Right lobe of liver (tissue), 6 donors: Measurements from ENCODE around the gene FBXW10. TPM values are rescaled to one million over a fixed set of nuclear protein-coding genes. Genes with fewer than 3 reads are reported as not detected.
A peak's percentile ranks its signal among the peaks of the same experiment; 100 is the strongest.
"Not testable (repeated sequence)": the region's sequence is repeated elsewhere in the genome, so short reads cannot be mapped to it uniquely, and the experiment has no call there.

Source experiments
- ATAC-seq, 4 donors: fragments of 200-7000 bp; cut with Tn5 transposase; one replicate each; pipeline ENCODE4 v1.9.1; 2020; ENCODE audit warnings: mild to moderate bottlenecking in 4 of 4, moderate library complexity in 4 of 4
- DNase-seq, 3 donors: peaks; one replicate each; pipeline ENCODE4 v3.0.0-alpha.2; 2020
- H3K27ac ChIP-seq, 3 donors: fragments of 200-600 bp; one replicate each; pipeline ENCODE4 v1.8.0; 2022
- H3K27me3 ChIP-seq, 2 donors: fragments of 200-600 bp; one replicate each; pipeline ENCODE4 v1.8.0; 2022
- H3K36me3 ChIP-seq, 4 donors: fragments of 200-600 bp; sonication (generic) in 1 of 4; one replicate each; pipeline versions ENCODE4 v1.5.1 to v1.8.0; 2017 to 2022; ENCODE audit warnings: control low read depth in 1 of 4
- H3K4me1 ChIP-seq, 4 donors: fragments of 200-600 bp; sonication (generic) in 1 of 4; one replicate each; pipeline versions ENCODE4 v1.5.1 to v1.8.0; 2017 to 2022; ENCODE audit warnings: control low read depth in 1 of 4
- H3K4me3 ChIP-seq, 3 donors: fragments of 200-600 bp; one replicate each; pipeline ENCODE4 v1.8.0; 2022
- H3K9me3 ChIP-seq, 4 donors: fragments of 200-600 bp; sonication (generic) in 1 of 4; one replicate each; pipeline versions ENCODE4 v1.5.1 to v1.8.0; 2017 to 2022; ENCODE audit warnings: control low read depth in 1 of 4
- WGBS: methylation state at CpG from one replicate; pipeline ENCODE4 v1.1.6; 2018; ENCODE audit warnings: low coverage, low lambda C conversion rate; ENCODE audit not compliant: insufficient coverage; ENCODE audit errors: missing lambda C conversion rate; 5-methylcytosine and 5-hydroxymethylcytosine counted together
- intact Hi-C, 2 donors: fragments of 100-400 bp; cut with DNase I; formaldehyde crosslinking; loops; one replicate each; pipeline versions ENCODE4 v1.11.2 to v1.14.1; 2022
- total RNA-seq, 6 experiments: library from RNA; depleted of rRNA in 2 of 6; stranded (reverse); fragments of >200 nt in 2 of 6; fragmentation: NEBNext Ultra II Directional in 3 of 6; extraction: Animal tissue kit (Norgen Biotek cat#: 25700) in 3 of 6; gene quantifications; one replicate each; pipeline versions ENCODE4 v1.1.0 to v1.2.4, GENCODE V29; 2016 to 2023
- donor health status: DM: no; HTN: yes; CAD: no.
- donor health status: DM: no; HTN: no; CAD: no.
- donor health status: DM: no; HTN: no; CAD: no.
- donor health status: DM: no; HTN: yes; CAD: no.
- donor health status: DM: no; HTN: yes; CAD: no.

FBXW10 gene
- total RNA-seq, 6 experiments from 2014 or later: 0.12 to 1.0 (median 0.31) TPM; not detected in 1

DNA sequence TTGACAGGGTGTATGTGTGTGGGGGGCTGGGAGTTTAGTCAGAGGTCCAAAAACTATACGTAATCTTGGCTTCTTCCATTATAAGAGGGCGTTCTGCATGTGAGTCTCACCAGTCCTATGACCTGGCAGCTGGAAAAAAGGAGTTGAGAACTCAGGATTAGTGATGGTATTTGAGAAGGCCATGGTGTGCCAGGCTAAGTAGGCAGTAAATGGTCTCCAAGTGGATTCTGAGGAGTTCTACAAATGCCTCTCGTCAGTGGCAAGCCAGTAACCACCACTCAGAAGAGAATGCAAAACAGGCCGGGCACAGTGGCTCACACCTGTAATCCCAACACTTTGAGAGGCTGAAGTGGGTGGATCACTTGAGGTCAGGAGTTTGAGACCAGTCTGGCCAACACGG lies 21.2 kb upstream of the FBXW10 start:
- H3K27ac ChIP-seq, intact Hi-C loops, H3K4me1 ChIP-seq, H3K9me3 ChIP-seq, H3K36me3 ChIP-seq, H3K4me3 ChIP-seq, H3K27me3 ChIP-seq, ATAC-seq, DNase-seq: not testable (repeated sequence)
- 56% methylated on average over 2 of the region's 5 CpGs for WGBS

GRCh38 chr17:18723509-18723908 lies 20.3 kb upstream of the FBXW10 start:
- H3K4me3 ChIP-seq, ATAC-seq, DNase-seq, H3K9me3 ChIP-seq, intact Hi-C loops, H3K36me3 ChIP-seq, H3K27me3 ChIP-seq, H3K4me1 ChIP-seq, H3K27ac ChIP-seq: not testable (repeated sequence)
- no CpG with 5 or more reads among the region's 1 CpG for WGBS

DNA sequence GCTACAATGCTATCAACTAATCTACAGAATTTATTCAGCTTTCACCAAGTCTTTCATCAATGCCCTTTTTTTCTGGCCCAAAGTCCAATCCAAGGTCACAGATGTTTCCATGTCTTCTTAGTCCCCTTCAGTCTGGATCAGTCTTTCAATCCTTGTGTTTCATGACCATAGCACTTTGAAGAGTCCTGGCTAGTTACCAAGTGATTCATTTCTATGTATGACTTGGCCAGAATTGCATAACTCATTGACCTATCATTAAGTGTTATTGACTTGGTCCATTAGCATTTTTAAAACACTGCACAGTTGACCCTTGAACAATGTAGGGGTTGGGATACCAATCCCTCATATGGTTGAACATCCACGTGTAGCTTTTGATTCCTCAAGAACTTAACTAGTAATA lies 11.4 kb upstream of the FBXW10 start:
- intact Hi-C loops, H3K27me3 ChIP-seq, H3K36me3 ChIP-seq, H3K4me1 ChIP-seq, H3K4me3 ChIP-seq, H3K9me3 ChIP-seq, H3K27ac ChIP-seq, DNase-seq: not testable (repeated sequence)
- ATAC-seq: peak in 1 of 4 donors; percentile 59
- WGBS: 86% methylated on average over 1 of the region's 1 CpG

- intact Hi-C loops, H3K27ac ChIP-seq, H3K4me1 ChIP-seq, DNase-seq, H3K4me3 ChIP-seq, H3K36me3 ChIP-seq, H3K9me3 ChIP-seq, ATAC-seq, H3K27me3 ChIP-seq: not testable (repeated sequence)
- WGBS: 70% methylated on average over 2 of the region's 4 CpGs
Measured at GRCh38 chr17:18733350-18733749, 10.5 kb upstream of the FBXW10 start.

DNA sequence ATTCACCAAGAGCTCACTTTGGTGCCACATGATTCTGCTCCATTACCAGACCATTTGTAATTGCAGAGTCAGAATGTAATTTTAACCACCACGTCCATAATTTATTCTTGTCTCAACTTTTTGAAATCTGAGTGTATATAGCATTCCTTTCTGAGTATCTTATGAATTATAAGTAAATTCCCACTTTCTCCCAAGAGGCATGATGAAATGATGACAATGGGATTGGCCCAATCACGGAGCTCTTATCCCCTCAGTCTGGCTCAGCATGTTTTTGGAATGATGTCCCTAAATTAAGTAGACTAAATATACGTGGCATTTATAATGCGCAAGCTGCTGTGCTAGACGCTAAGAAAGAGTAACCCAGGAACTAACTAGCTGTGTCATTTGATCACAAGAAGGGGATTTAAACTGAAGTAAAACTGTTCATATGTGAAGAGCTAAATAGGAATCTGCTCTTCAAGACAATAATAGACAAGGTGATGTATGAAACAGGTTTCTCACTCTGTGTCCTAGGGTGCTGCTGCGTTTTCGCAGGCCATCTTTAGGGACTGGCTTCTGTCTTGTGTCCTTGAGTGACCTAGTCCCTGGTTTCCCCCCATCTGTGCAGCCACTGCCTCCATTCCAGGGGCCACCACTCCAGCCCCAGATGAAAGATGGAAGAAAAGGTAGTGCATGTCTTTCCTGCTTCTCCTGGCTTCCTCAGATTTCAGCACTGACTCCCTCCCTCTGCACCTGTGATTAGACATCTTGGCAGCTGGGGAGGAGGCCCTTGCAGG lies 4.0 kb upstream of the FBXW10 start:
- H3K36me3 ChIP-seq, H3K4me3 ChIP-seq, H3K9me3 ChIP-seq, ATAC-seq, H3K27ac ChIP-seq, DNase-seq, H3K4me1 ChIP-seq, intact Hi-C loops, H3K27me3 ChIP-seq: not testable (repeated sequence)
- WGBS: 82% methylated on average over 7 of the region's 7 CpGs

DNA sequence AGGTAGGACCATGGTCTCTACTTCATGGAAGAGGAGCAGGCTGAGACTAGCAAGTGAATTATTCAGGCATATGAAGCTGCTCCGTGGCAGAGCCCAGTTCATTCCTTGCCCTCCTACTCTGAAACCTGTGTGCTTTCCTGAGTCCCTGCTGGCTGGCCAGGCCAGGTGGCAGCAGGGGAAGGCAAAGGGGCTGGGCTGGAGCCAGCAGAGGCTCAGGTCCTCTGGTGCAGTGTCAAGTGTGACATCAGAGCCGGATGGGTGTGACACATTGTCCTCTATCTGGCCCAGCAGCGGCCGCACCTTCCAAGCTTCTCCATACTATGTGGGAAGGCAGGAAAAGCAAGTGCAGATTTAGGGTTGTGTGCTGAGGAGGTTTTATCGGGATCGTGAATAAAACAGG lies 2.6 kb upstream of the FBXW10 start:
- intact Hi-C loops, H3K36me3 ChIP-seq, DNase-seq, H3K9me3 ChIP-seq, H3K4me1 ChIP-seq, H3K27ac ChIP-seq, H3K27me3 ChIP-seq, H3K4me3 ChIP-seq, ATAC-seq: not testable (repeated sequence)
- 86% methylated on average over 3 of the region's 6 CpGs for WGBS

- not testable (repeated sequence) for DNase-seq, ATAC-seq
- WGBS: 61% methylated on average over 2 of the region's 4 CpGs
Measured at GRCh38 chr17:18744726-18745125, 872 bp downstream of the FBXW10 start.

DNA sequence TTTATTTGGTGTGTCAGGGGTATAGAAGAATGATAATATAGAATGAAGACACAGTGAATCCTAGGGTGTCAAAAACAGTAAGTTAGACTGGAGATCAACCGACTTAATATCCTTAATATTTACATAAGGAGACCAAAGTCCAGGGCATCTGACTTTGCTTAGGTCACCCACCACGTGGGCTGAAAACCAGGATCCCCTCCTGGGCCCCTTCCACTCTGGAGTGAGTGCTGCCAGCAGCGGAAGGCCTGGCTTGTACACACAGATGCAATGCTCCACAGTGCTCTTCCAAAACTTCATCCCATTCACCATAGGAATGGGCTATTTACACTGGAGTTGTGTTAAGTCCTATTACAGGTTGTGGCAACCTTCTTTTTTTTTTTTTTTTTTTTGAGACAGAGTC lies 2.7 kb downstream of the FBXW10 start:
- WGBS: 41% methylated on average over 3 of the region's 3 CpGs
- DNase-seq, H3K36me3 ChIP-seq, ATAC-seq, H3K27me3 ChIP-seq, H3K4me1 ChIP-seq, H3K9me3 ChIP-seq, intact Hi-C loops, H3K4me3 ChIP-seq, H3K27ac ChIP-seq: not testable (repeated sequence)

More at GRCh38 chr17:18744726-18745125, 872 bp downstream of the FBXW10 start:
- H3K4me1 ChIP-seq, H3K9me3 ChIP-seq, H3K36me3 ChIP-seq, intact Hi-C loops, H3K27me3 ChIP-seq, H3K4me3 ChIP-seq, H3K27ac ChIP-seq: not testable (repeated sequence)

- H3K4me3 ChIP-seq, DNase-seq, H3K27me3 ChIP-seq, H3K27ac ChIP-seq, H3K36me3 ChIP-seq, H3K9me3 ChIP-seq, H3K4me1 ChIP-seq, ATAC-seq, intact Hi-C loops: not testable (repeated sequence)
- 57% methylated on average over 5 of the region's 6 CpGs for WGBS
Measured at GRCh38 chr17:18747501-18747900, 3.6 kb downstream of the FBXW10 start.

GRCh38 chr17:18750242-18750641 lies 6.4 kb downstream of the FBXW10 start:
- ATAC-seq, H3K9me3 ChIP-seq, H3K27me3 ChIP-seq, H3K4me1 ChIP-seq, H3K36me3 ChIP-seq, H3K27ac ChIP-seq, H3K4me3 ChIP-seq, DNase-seq, intact Hi-C loops: not testable (repeated sequence)
- no CpG with 5 or more reads among the region's 1 CpG for WGBS

DNA sequence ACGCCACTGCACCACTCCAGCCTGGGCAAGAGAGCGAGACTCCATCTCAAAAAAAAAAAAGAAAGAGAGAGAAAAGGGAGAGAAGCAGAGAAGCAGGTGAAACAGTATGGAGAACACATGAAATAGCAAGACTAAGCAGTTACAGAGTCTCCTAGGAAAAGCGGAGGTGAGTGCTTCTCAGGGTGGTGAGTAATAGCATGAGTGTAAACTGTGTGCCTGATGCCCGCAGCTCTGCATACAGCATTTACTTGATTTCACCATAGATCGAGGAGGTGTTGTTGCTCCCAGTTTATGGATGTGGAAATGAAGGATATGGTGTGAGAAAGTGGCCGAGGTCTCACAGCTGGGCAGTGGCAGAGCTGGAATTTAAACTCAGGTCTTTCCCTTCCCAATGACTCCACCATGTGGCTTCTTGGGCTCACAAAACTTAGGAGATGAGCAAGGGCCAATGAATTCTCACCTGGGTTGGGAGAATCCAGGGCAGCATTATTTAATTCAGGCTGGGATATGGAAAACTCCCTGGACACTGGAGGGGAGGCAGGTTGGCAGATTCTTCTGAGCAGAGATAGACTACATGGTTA lies 10.1 kb downstream of the FBXW10 start:
- H3K27me3 ChIP-seq, intact Hi-C loops, H3K27ac ChIP-seq, H3K9me3 ChIP-seq, DNase-seq, H3K36me3 ChIP-seq, H3K4me3 ChIP-seq, H3K4me1 ChIP-seq: not testable (repeated sequence)
- WGBS: 82% methylated on average over 4 of the region's 6 CpGs
- ATAC-seq: peak in 3 of 4 donors; percentile 14 to 20 (median 17)
